Right hindlimb (tissue), 1 donor: ENCODE data around the gene ACRBP.

Source experiments
- DNase-seq: peaks from one replicate; pipeline ENCODE4 v3.0.0-alpha.2; 2018

Gene ACRBP

DNA sequence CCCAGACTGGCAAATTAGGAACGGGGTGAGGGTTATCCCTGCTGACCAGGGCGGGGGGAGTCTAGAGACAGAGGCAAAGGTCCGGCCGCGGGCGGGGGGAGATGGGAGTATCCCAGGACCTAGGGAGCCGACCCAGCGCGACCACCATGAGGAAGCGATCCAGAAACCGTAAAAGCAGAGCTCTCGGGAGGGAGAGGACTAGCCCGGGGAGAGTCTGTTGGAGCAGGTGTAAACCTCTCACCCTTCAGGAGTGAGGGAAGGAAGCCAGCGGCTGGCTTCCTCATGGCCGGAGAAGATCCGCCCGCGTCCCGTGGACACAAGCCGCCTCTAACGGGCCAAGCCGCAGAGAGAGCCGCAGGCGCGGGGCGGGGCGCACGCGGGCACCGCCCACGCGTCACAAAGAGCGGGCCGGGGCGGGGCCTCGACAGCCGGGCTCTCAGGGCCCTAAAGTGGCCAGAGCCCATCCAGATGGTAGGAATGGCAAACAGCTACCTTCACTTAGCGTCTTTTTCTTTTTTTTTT lies at the start of gene ACRBP:
ACRBP (minus strand) TSS at position 350 of the 522 bp plus-strand sequence; CDS start at position 284, 66 bp downstream.
- peak; percentile 72 for DNase-seq

DNA sequence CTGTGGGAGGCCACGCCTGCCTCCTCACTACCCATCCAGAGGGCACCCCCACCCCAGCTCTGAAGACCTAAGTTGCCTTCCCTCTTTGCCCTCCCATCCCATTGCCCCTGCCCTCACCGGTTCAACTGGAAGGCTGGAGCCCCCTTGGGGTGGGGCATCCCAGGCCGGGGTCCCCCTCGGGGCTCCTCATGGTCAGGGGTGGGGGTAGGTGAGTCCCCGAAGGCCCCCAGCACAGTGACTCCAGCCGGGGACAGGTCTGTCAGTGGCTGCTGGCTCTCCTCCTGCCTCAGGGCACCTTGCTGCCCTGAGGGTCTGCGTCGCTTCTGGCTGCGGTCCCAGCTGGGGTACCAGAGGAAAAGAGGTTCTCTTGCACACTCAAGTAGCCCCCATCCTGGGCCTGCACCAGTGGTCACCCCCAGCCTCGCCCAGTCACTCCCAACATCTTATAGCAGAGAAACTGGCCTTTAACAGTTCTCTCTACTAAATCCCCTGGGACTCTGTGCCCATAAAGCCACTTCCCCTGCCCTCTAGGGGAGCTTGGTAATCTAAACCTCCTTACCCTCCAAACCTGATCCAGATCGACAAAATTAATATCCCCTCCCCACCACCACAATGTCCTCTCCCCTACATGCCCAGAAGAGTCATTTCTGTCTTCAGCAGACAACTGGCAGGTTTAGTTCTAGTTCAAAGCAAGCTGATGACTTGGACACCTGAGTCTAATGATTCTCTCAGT lies 48.2 kb upstream of the ACRBP start:
- DNase-seq, result no peak

- no peak for DNase-seq
Measured at GRCh38 chr12:6694701-6695100, 47.5 kb upstream of the ACRBP start.

- no peak for DNase-seq
Measured at GRCh38 chr12:6693832-6694355, 46.7 kb upstream of the ACRBP start.

GRCh38 chr12:6692888-6693287 lies 45.7 kb upstream of the ACRBP start:
- DNase-seq, result no peak

DNA sequence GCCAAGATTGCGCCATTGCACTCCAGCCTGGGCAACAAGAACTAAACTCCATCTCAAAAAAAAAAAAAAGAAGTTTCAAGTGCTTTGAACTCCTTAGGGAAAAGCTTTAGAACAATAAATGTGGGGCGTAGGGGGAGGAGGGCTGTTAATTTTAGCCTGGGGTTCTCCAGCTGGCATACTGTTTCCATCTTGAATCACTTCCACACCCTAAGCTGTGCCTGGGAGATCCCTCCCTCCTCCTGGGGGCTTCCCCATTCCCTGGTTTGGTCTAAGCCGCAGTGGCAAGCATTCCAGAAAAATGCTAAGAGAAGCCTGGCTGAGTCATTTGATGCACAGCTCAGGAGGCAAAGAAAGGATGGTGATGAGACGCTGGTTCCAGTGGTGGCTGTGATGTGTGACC lies 44.2 kb upstream of the ACRBP start:
- no peak for DNase-seq

GRCh38 chr12:6688999-6689882 lies 42.0 kb upstream of the ACRBP start, which contains the start of gene ZNF384:
ZNF384 (minus strand) TSS chr12:6689375; CDS start chr12:6679520, 9,855 bp downstream.
- DNase-seq, result peak; percentile 99

DNA sequence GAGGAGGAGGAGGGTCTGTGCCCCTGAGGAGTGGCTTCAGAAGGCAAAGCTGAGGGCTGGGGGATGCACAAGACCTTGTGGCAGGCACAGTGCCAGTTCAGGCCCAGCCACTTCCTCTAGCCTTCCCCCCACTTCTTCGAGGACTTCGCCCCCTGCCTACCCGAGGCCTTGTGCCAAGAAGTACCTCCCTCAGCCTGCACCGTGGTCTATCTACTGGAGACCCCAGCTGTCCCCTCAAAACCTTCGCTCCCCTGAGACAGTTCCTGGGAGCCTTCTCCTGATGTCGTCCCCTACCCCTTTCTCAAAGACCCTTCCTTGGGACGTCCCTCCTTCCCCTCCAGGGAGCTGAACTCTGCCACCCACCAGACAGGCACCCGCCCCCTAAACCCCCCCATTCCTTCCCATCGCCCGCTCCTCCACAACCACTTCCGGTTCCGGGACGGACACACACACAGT lies 41.3 kb upstream of the ACRBP start:
- no peak for DNase-seq

- no peak for DNase-seq
Measured at GRCh38 chr12:6685814-6686213, 38.6 kb upstream of the ACRBP start.

DNA sequence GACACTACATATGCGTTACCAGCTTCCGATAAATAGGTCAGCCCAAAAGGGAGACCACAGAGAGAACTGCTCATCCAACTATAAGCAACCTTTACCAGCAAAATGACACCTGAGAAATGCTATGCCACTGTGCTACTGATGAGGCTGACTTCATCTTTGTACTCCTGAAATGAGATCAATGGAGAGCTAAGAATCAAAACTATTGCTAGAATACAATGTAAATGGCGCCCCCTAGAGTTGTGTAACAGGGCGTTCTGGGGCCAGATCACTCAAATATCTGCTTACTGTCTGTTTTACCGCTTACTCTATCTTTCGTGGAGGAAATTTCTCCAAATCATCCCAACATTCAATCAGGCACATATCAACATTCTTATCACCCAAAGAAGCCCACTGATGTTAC lies 37.4 kb upstream of the ACRBP start:
- no peak for DNase-seq

DNA sequence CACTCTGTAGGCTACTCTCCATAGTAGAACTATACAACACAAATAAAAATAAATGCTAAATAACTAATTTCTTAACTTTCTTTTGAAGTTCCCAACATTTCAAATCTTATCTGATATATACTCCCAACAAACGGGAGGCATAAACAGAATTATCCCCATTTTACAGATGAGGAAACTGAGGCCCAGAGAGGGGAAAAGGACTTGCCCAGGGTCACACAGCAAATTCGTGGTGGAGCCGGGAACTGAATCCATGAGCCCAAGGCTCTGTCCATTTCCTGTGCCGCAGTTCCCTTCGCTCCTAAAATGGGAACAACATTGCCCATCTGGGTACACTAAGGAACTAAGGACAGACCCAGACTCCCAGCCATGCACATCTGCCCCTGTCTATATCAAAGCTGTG lies 29.7 kb upstream of the ACRBP start:
- no peak for DNase-seq

DNA sequence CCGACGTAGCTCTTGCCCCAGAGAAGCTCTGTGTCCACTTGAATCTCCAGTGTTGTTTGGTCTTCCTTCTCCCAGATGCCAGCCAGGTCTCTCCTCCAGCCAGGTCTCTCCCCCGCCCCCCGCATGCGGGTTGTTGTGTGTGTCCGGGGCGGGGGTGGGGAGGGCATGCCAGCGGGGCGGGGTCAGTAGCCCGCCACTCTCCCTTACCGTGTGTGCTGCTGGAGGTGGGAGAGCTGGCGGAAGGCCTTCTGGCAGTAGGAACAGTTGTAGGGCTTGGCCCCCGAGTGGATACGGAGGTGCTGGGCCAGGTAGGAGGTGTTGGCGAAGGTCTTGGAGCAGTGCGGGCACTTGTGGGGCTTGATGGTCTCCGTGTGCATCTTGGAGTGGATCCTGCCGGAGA lies 24.9 kb upstream of the ACRBP start:
- DNase-seq, result no peak

GRCh38 chr12:6667559-6668210 lies 20.5 kb upstream of the ACRBP start:
- DNase-seq, result no peak

DNA sequence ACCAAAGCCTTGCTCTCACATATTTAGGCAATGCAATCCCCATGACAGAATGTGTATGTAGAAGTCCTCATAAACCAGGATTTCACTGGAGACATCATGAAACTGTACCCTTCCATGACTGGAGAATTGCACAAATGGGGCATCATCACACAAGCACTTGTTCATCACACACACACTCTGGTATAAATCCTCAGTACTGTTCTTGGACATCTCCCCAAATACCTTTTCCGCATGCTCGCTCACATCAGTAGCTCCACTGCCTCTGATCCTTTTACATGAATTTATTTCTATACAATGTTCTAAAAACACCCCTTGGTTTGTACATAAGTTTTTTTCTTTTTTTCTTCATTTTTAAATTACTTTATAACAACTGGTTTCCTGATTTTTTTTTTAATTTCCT lies 19.0 kb upstream of the ACRBP start:
- DNase-seq, result no peak

DNA sequence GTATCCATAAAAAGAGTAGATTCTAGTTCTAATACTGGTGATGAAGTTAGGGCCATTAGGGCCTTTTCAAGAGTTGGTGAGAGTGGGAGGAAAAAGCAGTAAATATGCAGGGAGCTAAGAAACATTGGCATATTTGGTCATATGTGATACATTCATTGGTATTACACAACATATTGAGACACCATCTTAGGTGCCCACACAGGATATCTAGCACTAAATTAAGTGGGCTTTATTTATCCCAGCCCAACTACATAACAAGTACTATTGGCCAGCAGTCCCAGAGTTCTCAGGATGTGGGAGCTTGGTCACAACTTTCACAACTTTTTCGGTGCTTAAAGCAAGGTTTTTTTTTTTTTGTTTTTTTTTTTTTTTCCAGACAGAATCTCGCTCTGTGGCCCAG lies 17.7 kb upstream of the ACRBP start:
- no peak for DNase-seq

DNA sequence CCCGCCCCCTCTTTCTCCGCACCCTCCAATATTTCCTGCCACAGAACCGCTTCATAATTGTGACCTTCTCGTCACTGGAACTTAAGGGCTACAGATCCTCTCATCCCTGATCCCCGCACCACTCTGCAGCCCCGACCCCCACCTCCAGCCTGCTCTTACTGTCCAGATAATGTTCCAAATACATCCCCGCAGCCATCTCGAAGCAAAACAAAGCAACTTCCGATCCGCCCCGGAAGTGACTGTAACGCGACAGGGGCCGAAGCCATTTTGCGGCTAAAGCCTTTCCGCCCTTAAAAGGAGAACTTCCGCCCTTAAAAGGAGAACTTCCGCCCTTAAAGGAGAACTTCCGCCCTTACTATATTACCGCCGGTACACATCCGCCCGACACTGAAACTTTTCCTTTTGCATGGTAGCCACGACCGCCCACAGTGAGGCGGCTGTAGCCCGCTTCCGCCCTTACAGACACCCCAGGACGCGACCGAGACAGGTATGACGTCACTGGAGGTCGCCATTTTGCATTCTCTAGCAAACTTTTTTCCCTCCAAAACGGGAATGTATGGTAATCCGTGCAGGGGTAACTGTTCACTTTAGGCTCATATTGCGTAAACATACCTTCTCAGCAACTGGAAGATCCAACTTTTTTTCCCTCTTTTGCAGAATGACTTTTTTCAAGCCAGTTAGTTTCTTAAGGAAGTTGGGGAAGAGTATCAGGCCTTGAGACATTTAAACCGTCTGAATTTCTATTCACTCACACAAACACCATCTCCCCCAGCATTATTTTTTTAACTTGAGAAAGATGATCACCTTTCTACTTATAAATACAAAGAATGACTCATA lies 15.9 kb upstream of the ACRBP start, which contains the start of gene ING4:
ING4 (minus strand) TSS at position 214 of the 837 bp plus-strand sequence; CDS start at position 196, 18 bp downstream.
- peak; percentile 99 for DNase-seq

- no peak for DNase-seq
Measured at GRCh38 chr12:6662602-6662905, 15.3 kb upstream of the ACRBP start.

GRCh38 chr12:6653987-6654386 lies 6.8 kb upstream of the ACRBP start:
- no peak for DNase-seq

- DNase-seq, result no peak
Measured at GRCh38 chr12:6653342-6653741, 6.1 kb upstream of the ACRBP start.

DNA sequence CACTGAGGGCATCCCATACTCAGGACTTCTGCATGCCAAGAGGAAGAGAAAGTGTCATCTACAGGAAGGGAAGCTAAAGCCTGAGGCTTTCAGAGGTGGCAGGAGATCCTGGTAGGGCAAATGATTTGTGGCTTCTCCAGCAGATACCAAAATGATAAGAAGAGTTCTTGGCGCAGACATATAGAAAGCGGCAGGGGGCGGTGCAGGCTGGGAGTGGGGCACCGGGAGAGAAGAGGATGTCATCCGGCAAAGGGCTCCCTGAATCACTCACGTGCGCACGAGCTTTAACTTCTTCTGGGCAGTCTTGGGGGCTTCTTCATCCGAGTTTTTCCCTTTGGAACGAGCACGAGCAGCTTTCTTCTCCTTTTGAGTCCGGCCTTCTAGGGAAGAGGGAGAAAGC lies 5.2 kb upstream of the ACRBP start:
- DNase-seq, result no peak

GRCh38 chr12:6650832-6651231 lies 3.6 kb upstream of the ACRBP start:
- DNase-seq, result no peak
